HG02852 (cell line): ENCODE results near the gene ASPSCR1.

Source experiments
- ATAC-seq: cut with Tn5 transposase; IDR thresholded peaks from one replicate; pipeline ENCODE4 v1.9.1; 2021; ENCODE audit warnings: mild to moderate bottlenecking, moderate library complexity; ENCODE audit not compliant: unreplicated experiment

Gene ASPSCR1

GRCh38 chr17:82011617-82012187 lies 34.3 kb downstream of the ASPSCR1 start:
- ATAC-seq, result no peak

GRCh38 chr17:82012261-82012639 lies 34.8 kb downstream of the ASPSCR1 start:
- no peak for ATAC-seq

GRCh38 chr17:82012640-82013295 lies 35.3 kb downstream of the ASPSCR1 start:
- ATAC-seq, result no peak

- ATAC-seq, result no peak
Observed at GRCh38 chr17:82013341-82013740, 35.9 kb downstream of the ASPSCR1 start.

GRCh38 chr17:82013772-82014321 lies 36.4 kb downstream of the ASPSCR1 start:
- no peak for ATAC-seq

- no peak for ATAC-seq
Observed at GRCh38 chr17:82014432-82014831, 37.0 kb downstream of the ASPSCR1 start.

GRCh38 chr17:82014971-82015310 lies 37.5 kb downstream of the ASPSCR1 start:
- ATAC-seq, result no peak

GRCh38 chr17:82015311-82015971 lies 38.0 kb downstream of the ASPSCR1 start:
- no peak for ATAC-seq

GRCh38 chr17:82016061-82016874 lies 38.8 kb downstream of the ASPSCR1 start:
- no peak for ATAC-seq

- no peak for ATAC-seq
Observed at GRCh38 chr17:82016875-82017459, 39.5 kb downstream of the ASPSCR1 start.

GRCh38 chr17:82017612-82018151 lies 40.3 kb downstream of the ASPSCR1 start:
- ATAC-seq, result no peak

GRCh38 chr17:82018152-82018988 lies 40.9 kb downstream of the ASPSCR1 start:
- no peak for ATAC-seq

- ATAC-seq, result no peak
Observed at GRCh38 chr17:82018989-82019689, 41.7 kb downstream of the ASPSCR1 start.

GRCh38 chr17:82019690-82020571 lies 42.5 kb downstream of the ASPSCR1 start:
- ATAC-seq, result no peak

GRCh38 chr17:82020572-82021106 lies 43.2 kb downstream of the ASPSCR1 start:
- no peak for ATAC-seq

GRCh38 chr17:82021107-82021899 lies 43.9 kb downstream of the ASPSCR1 start:
- no peak for ATAC-seq

GRCh38 chr17:82021900-82022309 lies 44.5 kb downstream of the ASPSCR1 start:
- no peak for ATAC-seq
